OCI-LY1 (cell line): ENCODE measurements around the gene RAB1A.

Experiments
- EZH2 ChIP-seq: fragments of 200-600 bp; sonication (generic), shearing (Covaris generic); IDR thresholded peaks from 2 replicates; pipeline ENCODE4 v1.8.0; 2017; ENCODE audit warnings: borderline replicate concordance, mixed run types, mild to moderate bottlenecking, antibody characterized with exemption, low read length, moderate library complexity, mixed read lengths
- TF ChIP-seq, protein P1 (sequence below): fragments of 200-600 bp; sonication (generic), shearing (Covaris generic); IDR thresholded peaks from 2 replicates; pipeline ENCODE4 v1.5.1; 2017; ENCODE audit warnings: mild to moderate bottlenecking, antibody characterized with exemption, low read length, moderate library complexity, mixed read lengths

GRCh38 chr2:65076345-65076710, 53.6 kb downstream of the RAB1A start:
- TF ChIP-seq, protein P1, sequence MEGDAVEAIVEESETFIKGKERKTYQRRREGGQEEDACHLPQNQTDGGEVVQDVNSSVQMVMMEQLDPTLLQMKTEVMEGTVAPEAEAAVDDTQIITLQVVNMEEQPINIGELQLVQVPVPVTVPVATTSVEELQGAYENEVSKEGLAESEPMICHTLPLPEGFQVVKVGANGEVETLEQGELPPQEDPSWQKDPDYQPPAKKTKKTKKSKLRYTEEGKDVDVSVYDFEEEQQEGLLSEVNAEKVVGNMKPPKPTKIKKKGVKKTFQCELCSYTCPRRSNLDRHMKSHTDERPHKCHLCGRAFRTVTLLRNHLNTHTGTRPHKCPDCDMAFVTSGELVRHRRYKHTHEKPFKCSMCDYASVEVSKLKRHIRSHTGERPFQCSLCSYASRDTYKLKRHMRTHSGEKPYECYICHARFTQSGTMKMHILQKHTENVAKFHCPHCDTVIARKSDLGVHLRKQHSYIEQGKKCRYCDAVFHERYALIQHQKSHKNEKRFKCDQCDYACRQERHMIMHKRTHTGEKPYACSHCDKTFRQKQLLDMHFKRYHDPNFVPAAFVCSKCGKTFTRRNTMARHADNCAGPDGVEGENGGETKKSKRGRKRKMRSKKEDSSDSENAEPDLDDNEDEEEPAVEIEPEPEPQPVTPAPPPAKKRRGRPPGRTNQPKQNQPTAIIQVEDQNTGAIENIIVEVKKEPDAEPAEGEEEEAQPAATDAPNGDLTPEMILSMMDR, result no peak
- no peak for TF ChIP-seq EZH2
